ENCODE measurements around the gene ZNF672. TPM values are rescaled to one million over a fixed set of nuclear protein-coding genes. Genes with fewer than 3 reads are reported as not detected.

The ZNF672 gene
- total RNA-seq, 4 donors from 2014 or later, result 16.5 to 25.6 (median 19.7) TPM

DNA sequence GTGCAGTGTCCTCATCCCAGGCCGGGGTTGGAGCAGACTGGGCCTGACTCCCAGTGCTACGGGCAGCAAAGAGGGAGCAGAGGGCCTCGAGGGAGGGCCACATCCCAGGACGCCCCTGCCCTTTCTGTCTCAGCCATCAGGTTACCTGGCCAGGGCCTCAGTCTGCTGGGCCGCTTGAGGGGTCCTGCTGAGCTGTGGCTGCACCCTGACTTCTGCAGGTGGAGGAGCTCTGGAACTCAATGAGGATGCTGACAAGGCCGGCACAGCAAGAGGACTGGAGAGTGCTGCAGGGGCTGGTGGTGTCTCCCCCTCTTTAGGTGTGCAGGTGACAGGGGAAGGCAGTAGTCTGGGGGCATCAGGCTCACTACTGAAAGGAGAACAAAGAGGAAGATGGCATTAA, 17.6 kb downstream of the ZNF672 start:
- TF ChIP-seq, protein P1, sequence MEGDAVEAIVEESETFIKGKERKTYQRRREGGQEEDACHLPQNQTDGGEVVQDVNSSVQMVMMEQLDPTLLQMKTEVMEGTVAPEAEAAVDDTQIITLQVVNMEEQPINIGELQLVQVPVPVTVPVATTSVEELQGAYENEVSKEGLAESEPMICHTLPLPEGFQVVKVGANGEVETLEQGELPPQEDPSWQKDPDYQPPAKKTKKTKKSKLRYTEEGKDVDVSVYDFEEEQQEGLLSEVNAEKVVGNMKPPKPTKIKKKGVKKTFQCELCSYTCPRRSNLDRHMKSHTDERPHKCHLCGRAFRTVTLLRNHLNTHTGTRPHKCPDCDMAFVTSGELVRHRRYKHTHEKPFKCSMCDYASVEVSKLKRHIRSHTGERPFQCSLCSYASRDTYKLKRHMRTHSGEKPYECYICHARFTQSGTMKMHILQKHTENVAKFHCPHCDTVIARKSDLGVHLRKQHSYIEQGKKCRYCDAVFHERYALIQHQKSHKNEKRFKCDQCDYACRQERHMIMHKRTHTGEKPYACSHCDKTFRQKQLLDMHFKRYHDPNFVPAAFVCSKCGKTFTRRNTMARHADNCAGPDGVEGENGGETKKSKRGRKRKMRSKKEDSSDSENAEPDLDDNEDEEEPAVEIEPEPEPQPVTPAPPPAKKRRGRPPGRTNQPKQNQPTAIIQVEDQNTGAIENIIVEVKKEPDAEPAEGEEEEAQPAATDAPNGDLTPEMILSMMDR (IDR thresholded peaks at IDR 0.05; ENCODE audit: low read depth), result no peak

DNA sequence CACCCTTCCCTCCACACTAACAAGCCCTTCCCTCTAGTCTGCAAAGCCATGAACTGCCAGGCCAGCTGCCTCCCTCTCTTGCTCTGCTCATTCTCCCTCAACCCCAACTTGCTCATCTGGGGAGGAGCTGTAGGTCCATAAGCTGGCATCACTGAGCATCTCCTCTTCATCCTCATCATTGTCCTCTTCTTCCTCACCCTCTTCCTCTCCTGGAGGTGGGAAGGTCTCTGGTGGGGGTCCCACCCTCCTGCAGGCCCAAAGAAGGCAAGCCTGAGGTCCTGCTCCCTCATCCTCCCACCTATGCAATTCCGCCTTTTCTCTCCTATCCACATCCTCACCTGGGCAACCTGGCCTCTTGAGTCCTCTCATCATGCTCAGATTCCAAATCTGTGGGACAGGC, 18.2 kb downstream of the ZNF672 start:
- TF ChIP-seq, protein P1 (IDR thresholded peaks at IDR 0.05; ENCODE audit: low read depth), result no peak

DNA sequence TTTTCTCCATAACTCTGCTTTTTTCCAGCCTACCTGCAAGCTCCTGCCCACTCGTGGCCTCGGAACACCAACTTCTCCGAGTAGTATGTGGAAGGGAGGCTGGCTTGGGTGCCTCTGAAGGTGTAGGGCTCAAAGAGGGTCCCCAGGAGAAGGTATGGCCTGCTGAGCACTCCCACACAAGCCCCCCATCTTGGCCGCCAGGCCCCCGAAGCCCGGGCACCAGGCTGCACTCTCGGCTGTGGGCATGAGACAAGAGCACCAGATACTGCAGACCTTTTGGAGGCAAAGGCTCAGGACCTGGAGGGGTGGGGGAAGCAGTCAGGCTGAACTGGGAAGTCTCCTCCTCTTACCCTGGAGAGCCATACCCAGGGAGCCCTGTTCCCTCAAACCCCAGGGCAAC, 19.2 kb downstream of the ZNF672 start:
- TF ChIP-seq, protein P1 (IDR thresholded peaks at IDR 0.05; ENCODE audit: low read depth), result no peak

DNA sequence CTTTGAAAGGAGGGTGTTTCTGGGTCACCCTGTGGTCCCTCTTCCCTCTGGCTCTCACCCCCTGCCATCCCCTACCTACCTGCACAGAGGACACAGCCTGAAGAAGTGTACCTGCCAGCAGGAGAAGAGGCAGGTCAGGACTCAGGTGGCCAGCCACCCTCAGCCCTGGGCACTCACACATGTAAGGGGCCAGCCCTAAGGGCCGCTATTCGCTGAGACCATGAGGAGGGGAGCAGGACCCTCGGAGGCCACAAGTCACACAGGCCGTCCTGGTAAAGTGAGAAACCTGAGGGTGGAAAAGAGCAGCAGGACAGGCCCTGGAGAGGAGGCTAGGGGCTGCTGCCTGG, 19.7 kb downstream of the ZNF672 start:
- TF ChIP-seq, protein P1 (IDR thresholded peaks at IDR 0.05; ENCODE audit: low read depth), result no peak

DNA sequence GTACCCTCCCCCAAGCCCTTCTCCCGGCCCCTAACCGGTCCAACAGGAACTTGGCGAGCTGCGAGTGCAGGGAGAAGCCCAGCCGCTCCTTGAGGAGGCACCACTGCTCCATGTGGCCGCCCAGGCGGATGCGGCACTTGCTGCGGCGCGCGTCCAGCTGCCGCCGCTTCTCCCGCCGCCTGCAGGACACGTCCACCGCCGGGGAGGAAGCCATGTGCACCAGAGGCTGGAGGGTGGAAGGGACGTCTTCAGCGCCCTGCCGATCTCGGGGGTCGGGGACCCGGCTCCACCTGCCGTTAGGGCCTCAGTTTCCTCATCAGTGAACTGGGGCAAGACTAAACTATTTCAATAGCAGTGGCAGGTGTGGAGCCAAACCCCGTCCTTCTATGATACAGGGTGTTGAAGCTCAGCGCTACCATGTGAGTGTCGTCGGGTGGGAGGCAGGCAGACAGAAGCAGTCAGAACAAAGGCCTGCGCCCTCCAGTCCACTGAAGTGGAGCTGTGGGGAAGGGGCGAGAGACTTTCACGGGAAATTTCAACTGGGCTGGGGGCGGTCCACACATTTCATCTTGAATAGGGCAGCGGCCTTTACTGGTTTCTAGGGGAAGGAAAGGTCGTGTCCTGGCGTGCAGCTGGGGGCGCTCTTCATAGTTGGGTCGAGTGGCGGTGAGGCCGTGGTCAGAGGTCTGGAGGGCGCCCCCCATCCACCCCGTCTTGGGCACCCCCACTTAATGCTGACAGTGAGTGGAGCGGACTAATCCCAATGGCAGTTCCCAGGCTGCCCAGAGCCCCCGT, 20.3 kb downstream of the ZNF672 start:
- TF ChIP-seq, protein P1 (IDR thresholded peaks at IDR 0.05; ENCODE audit: low read depth), result no peak

DNA sequence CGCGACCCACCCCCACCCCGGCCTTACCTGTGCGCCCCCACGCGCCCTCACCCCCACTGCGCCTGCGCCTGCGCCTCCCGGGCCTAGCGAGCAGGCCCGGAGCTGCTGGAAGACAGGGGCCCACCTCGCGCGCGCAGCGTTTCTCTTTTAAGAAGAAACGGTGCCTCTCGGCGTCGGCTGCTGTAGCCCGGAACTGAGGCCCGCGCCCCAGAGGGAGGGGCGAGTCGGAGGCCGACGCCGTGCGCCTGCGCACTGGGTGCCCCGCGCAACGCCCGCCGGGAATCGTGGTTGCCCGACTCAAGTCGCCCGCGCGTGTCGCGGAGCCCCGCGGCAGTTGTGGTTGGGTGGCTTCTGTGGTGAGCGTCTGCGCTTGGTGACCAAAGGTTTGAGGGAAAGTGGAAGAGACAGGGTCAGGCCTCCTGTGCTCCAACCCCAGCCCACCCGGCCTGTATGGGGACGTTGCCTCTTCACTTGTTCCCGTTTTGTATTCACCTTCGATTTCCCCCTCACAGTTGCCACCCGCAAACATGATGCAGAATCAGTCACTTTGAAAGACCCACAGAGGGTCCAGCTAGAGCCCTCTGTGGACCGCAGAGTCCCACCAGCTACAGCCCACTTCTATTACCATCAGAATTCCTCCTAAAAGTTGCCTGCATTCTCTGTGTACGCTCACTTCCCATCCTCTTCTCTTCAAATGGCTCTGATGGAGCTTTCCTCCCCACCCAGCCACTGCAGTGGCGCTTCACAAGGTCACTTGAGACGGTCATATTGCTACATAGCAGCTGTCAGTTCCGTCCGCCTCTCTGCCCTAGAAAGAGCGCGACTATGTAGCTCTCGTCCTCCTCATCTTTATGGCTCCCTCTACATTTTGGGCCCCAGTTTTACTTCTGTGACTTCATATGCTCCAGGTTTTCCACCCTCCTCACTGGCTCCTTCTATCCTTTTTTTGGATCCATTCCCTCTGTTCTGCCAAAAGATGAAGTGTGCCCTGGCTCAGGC, 21.2 kb downstream of the ZNF672 start, which contains the start of gene ZNF692:
Gene ZNF692, minus strand, starts transcription at position 195 of the 999 bp plus-strand sequence. CDS start 776 bp downstream, outside the sequence.
- TF ChIP-seq, protein P1 (IDR thresholded peaks at IDR 0.05; ENCODE audit: low read depth), result no peak

DNA sequence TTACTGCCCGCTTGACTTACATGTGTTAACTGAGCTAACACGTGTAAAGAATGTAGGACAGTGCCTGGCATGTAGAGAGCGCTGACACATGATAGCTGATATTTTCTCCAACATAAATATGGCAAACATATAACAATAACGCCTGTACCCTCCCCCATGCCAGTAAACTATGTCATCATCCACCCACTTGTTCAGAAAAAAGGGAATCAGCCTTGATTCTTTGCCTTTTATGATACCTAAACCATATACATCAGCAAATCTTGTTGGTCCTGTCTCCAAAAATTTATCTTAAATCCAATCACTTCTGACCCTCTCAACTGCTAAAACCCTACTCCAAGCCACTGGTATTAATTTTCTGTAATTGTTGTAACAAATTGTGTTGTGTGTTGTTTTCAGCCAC, 22.0 kb downstream of the ZNF672 start:
- TF ChIP-seq, protein P1 (IDR thresholded peaks at IDR 0.05; ENCODE audit: low read depth), result no peak
